Pancreas (tissue), 10 donors: ENCODE measurements around the gene AUTS2. TPM values are rescaled to one million over a fixed set of nuclear protein-coding genes. Genes with fewer than 3 reads are reported as not detected.

Experiments
- ATAC-seq, 4 donors: fragments of 200-7000 bp; cut with Tn5 transposase; one replicate each; pipeline versions ENCODE4 v1.8.0 to v1.9.1; 2020; ENCODE audit warnings: mild to moderate bottlenecking in 4 of 4, moderate library complexity in 4 of 4
- DNase-seq, 6 donors: peaks; one replicate each; pipeline ENCODE4 v3.0.0-alpha.2; 2020
- FAIRE-seq: peaks from 2 replicates; lab custom pipeline; 2012; peaks lifted over from hg19 to GRCh38; lab: Jason Lieb, UNC
- H3K27ac ChIP-seq, 4 donors: fragments of 200-600 bp; sonication (generic); 1 replicate in 3 of 4; 2 replicates in 1 of 4; pipeline versions ENCODE4 v1.5.0 to v1.8.0; 2020
- H3K27me3 ChIP-seq, 4 donors: fragments of 200-600 bp; one replicate each; pipeline ENCODE4 v1.8.0; 2021
- H3K36me3 ChIP-seq, 3 donors: fragments of 200-600 bp; sonication (generic) in 1 of 3; one replicate each; pipeline versions ENCODE4 v1.5.0 to v1.8.0; 2020 to 2021
- H3K4me1 ChIP-seq, 3 donors: fragments of 200-600 bp; one replicate each; pipeline ENCODE4 v1.8.0; 2021
- H3K4me3 ChIP-seq, 4 donors: fragments of 200-600 bp; sonication (generic) in 2 of 4; one replicate each; pipeline versions ENCODE4 v1.5.0 to v1.8.0; 2020 to 2021
- H3K9me3 ChIP-seq, 4 donors: fragments of 200-600 bp; one replicate each; pipeline ENCODE4 v1.8.0; 2021
- WGBS, 2 donors: extraction: QIAGEN DNeasy Blood & Tissue Kit; methylation state at CpG; one replicate each; pipeline ENCODE4 v1.1.7; 2013; 5-methylcytosine and 5-hydroxymethylcytosine counted together
- intact Hi-C, 3 donors: fragments of 100-400 bp; cut with DNase I; formaldehyde crosslinking; loops; one replicate each; pipeline versions ENCODE4 v1.11.1 to v1.14.2; 2022
- polyA plus RNA-seq, 2 donors: library from polyadenylated mRNA; stranded (reverse); fragments of 200-250 nt; gene quantifications; one replicate each; pipeline ENCODE4 v1.2.3, GENCODE V29; 2013
- total RNA-seq, 6 donors: library from RNA; stranded (reverse); fragmentation: NEBNext Ultra II Directional in 4 of 6; extraction: Animal tissue kit (Norgen Biotek cat#: 25700) in 4 of 6; gene quantifications; one replicate each; pipeline versions ENCODE4 v1.2.1 to v1.2.4, GENCODE V29; 2021 to 2023
- TF ChIP-seq, protein P1 (sequence below), 4 donors: fragments of 200-600 bp; sonication (generic) in 3 of 4; IDR thresholded peaks; one replicate each; pipeline versions ENCODE4 v1.5.0 to v1.8.0; 2021; ENCODE audit warnings: antibody characterized with exemption in 4 of 4
- donor health status: healthy with polysubstance abuse.
- donor health status: DM: no; HTN: no; CAD: no; lungs with moderate emphysema.
- donor health status: DM: no; HTN: no; CAD: no.
- donor health status: control.
- donor health status: control.
- donor health status: Bipolar disorder and iron deficiency.
- donor health status: DM: yes; HTN: yes; CAD: no.
- donor health status: DM: no; HTN: no; CAD: no.
- donor health status: DM: no; HTN: no; CAD: no.
- donor health status: DM: yes; HTN: yes; CAD: no.

AUTS2 gene
- total and polyA plus RNA-seq, 8 donors: 5.8 to 16.8 (median 9.9) TPM

DNA sequence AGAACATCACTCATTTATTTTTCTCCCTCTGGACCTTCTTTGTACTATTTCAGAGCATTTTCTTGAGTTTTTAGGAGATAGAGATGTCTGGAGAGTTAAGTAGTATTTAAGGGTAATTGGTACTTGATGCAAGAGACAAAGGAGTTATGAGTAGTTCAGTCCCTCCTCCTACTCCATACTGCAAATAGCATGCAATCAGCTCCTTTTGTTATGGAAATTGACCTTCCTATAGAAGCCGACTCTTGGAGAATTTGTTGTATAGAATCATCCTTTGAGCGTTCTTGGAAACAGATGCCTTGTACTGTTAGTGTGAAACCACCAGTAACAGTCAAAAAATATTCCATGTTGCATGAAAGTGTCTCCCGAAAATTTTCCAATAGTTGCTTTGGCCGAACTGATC lies 1105.5 kb downstream of the AUTS2 start:
- H3K9me3 ChIP-seq: no peaks in the 10 kb centered on the region
- ATAC-seq (no peak), FAIRE-seq (no peak), DNase-seq (no peak)
- no peaks in the 10 kb centered on the region for H3K4me1 ChIP-seq
- TF ChIP-seq, protein P1, sequence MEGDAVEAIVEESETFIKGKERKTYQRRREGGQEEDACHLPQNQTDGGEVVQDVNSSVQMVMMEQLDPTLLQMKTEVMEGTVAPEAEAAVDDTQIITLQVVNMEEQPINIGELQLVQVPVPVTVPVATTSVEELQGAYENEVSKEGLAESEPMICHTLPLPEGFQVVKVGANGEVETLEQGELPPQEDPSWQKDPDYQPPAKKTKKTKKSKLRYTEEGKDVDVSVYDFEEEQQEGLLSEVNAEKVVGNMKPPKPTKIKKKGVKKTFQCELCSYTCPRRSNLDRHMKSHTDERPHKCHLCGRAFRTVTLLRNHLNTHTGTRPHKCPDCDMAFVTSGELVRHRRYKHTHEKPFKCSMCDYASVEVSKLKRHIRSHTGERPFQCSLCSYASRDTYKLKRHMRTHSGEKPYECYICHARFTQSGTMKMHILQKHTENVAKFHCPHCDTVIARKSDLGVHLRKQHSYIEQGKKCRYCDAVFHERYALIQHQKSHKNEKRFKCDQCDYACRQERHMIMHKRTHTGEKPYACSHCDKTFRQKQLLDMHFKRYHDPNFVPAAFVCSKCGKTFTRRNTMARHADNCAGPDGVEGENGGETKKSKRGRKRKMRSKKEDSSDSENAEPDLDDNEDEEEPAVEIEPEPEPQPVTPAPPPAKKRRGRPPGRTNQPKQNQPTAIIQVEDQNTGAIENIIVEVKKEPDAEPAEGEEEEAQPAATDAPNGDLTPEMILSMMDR (IDR thresholded peaks at IDR 0.05): no peak
- no peaks in the 10 kb centered on the region for H3K36me3 ChIP-seq
- H3K27ac ChIP-seq: no peak overlapping the region
- no peaks in the 10 kb centered on the region for H3K27me3 ChIP-seq
- intact Hi-C loops: loop anchor here in 1 of 3 donors (5.0 kb wide), 1 partner anchor 646 kb away; no protein-coding TSS in a partner anchor
- 89 to 96% methylated on average over 4 of the region's 4 CpGs for WGBS, 2 donors
- no peak overlapping the region for H3K4me3 ChIP-seq

DNA sequence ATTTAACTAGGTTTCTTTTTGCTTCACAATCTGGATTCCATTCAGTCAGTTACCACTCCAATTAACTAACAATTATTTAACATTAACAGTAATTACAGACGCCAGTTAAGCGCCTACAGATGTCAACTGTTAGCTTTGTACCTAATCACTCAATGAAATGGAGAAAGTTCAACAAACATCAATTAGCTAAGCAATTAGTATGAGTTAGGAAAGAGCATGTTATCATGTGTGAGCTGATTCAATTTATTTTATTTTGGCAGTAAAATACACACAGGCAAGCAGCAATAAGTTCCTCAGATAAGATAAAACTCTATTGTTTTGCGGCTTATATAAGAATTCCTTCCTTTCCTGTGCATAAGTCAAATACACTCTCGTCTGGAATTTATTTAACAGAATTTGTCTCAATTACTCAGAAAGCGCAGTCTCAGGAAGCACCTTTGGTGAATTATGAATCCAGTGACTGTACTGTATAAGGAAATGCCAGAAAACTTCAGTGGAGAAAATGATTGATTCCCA lies 1106.6 kb downstream of the AUTS2 start:
- intact Hi-C loops: loop anchor here in 1 of 3 donors (5.0 kb wide), 1 partner anchor 648 kb away; no protein-coding TSS in a partner anchor
- 38 to 43% methylated on average over 5 of the region's 5 CpGs for WGBS, 2 donors
- DNase-seq (no peak), FAIRE-seq (no peak), ATAC-seq (peak in 3 of 4 donors; percentile 24 to 54 (median 45))
- H3K4me3 ChIP-seq: no peak overlapping the region
- H3K27ac ChIP-seq: no peak overlapping the region
- no peaks in the 10 kb centered on the region for H3K4me1 ChIP-seq
- no peaks in the 10 kb centered on the region for H3K36me3 ChIP-seq
- no peaks in the 10 kb centered on the region for H3K27me3 ChIP-seq
- TF ChIP-seq, protein P1 (IDR thresholded peaks at IDR 0.05): no peak
- H3K9me3 ChIP-seq: no peaks in the 10 kb centered on the region

DNA sequence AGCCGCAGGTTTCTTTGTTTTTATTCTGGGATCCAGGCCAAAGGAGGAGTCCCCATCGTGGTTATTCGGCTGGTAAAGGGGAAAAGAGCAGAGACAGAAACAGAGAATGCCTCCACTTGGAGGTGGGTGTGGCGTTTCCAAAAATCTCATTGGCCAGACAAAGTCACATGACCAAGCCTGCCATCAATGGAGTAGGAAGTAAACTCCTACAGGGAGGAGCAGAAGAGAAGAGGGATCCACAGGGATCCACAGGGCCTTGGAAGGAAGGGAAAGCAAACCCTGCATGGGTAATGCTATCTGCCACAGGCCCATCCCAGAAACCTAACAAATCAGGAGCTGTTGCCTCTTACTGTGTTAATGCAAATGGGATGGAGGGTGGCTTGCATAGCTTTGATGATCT lies 1107.9 kb downstream of the AUTS2 start:
- no peak overlapping the region for H3K4me3 ChIP-seq
- DNase-seq (no peak), FAIRE-seq (no peak), ATAC-seq (no peak)
- H3K4me1 ChIP-seq: peaks cover 0 to 5% (median 0%) of the 10 kb centered on the region in 3 donors
- TF ChIP-seq, protein P1 (IDR thresholded peaks at IDR 0.05): no peak
- intact Hi-C loops: no loop called here
- no peaks in the 10 kb centered on the region for H3K9me3 ChIP-seq
- 89 to 92% methylated on average over 4 of the region's 4 CpGs for WGBS, 2 donors
- H3K27me3 ChIP-seq: no peaks in the 10 kb centered on the region
- H3K36me3 ChIP-seq: no peaks in the 10 kb centered on the region
- H3K27ac ChIP-seq: no peak overlapping the region

DNA sequence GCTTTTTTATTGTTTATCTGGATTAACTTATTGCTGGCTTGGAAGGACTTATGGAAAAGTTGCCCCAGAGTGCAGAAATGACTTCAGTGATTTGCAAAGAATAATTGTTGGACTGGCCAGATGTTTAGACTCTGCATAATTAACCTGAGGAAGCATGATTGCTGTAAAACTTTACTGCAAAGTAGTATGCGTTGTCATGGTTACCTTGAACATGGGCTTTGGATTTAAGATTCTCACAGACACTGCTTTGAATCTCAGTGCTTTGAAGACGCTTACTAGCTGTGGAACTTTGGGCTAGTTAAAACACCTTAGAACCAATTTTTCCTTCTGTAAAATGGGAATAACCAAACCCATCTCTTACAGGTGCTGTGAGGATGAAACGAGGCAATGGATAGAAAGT lies 1108.4 kb downstream of the AUTS2 start:
- no peak overlapping the region for H3K27ac ChIP-seq
- intact Hi-C loops: no loop called here
- 86 to 96% methylated on average over 3 of the region's 3 CpGs for WGBS, 2 donors
- no peaks in the 10 kb centered on the region for H3K9me3 ChIP-seq
- TF ChIP-seq, protein P1 (IDR thresholded peaks at IDR 0.05): no peak
- ATAC-seq (no peak), FAIRE-seq (no peak), DNase-seq (no peak)
- H3K4me3 ChIP-seq: no peak overlapping the region
- H3K36me3 ChIP-seq: no peaks in the 10 kb centered on the region
- H3K4me1 ChIP-seq: peaks cover 0 to 5% (median 0%) of the 10 kb centered on the region in 3 donors
- H3K27me3 ChIP-seq: no peaks in the 10 kb centered on the region

DNA sequence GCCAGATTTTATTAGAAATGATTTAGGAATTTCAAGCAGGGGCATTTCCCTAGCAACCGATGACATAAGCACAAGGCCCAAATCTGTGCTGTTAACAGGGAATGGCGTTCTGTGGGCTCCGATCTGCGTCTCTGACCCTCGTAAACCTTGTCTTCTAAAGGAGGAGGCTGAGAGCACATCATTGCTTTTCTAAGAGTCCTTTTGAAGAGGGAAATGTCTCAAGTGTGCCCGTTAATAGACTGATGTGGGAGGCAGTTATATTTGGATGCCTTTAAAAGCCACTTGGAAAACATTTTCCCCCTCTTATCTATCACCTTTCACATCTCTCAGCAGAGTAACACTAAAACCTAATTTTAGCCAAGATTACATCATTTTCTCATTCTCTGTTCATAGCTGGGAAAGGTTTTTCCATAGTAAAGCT lies 1109.6 kb downstream of the AUTS2 start:
- H3K9me3 ChIP-seq: no peaks in the 10 kb centered on the region
- 89 to 92% methylated on average over 6 of the region's 6 CpGs for WGBS, 2 donors
- intact Hi-C loops: no loop called here
- no peaks in the 10 kb centered on the region for H3K27me3 ChIP-seq
- H3K4me3 ChIP-seq: no peak overlapping the region
- ATAC-seq (no peak), FAIRE-seq (no peak), DNase-seq (no peak)
- TF ChIP-seq, protein P1 (IDR thresholded peaks at IDR 0.05): no peak
- H3K36me3 ChIP-seq: no peaks in the 10 kb centered on the region
- peaks cover 0 to 5% (median 0%) of the 10 kb centered on the region in 3 donors for H3K4me1 ChIP-seq
- no peak overlapping the region for H3K27ac ChIP-seq
